GM12892 (cell line): ENCODE measurements around the gene TANK.

ENCODE experiments used
- POLR2A ChIP-seq: IDR thresholded peaks from 2 replicates; pipeline ENCODE4 v1.6.1; 2011; ENCODE audit warnings: low read depth, low read length, control low read depth
- POLR2AphosphoS5 ChIP-seq: IDR thresholded peaks from 2 replicates; pipeline ENCODE4 v1.6.1; 2011; ENCODE audit warnings: low read depth, low read length, control low read depth
- TAF1 ChIP-seq: IDR thresholded peaks from 2 replicates; pipeline ENCODE4 v1.6.1; 2011; ENCODE audit warnings: low read depth, mild to moderate bottlenecking, control low read depth, low read length, borderline replicate concordance

DNA sequence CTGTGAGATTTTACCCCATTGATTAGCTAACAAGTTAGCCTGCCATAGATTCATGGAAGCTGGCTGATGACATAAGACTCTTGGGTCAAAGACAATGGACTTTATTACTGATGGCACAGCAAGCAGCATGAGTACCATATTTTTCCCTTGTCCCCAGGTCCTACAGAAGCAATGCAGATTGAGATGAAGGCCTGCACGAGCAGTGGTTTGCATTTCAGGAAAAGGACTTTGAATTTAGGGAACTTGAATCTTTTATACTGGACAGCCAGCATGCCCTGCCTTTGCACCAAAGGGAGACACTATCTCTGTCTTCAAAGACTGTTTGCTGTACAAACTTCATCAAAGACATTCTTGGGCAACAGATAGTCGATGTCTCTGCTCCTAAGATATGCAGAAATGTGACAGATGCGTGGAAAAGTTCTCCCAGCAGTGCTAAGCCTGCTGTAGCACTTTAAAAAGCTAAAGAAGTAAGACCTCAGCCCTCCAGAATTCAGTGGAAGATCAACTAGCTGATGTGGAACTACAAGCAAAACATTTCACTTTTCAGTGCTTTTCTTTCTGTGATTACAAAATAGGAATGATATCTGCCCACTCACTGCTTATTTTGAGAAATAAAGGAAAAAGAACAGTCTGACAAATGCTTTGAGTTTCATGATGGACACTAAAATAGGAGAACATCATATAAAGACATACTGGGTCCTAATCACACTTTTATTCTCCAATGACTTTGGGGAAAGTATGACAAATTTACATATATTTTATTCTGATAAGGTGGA, 44.4 kb upstream of the TANK start:
- TF ChIP-seq POLR2AphosphoS5: no peak
- no peak for TF ChIP-seq POLR2A
- no peak for TF ChIP-seq TAF1
